ENCODE data around the gene HDDC2. TPM values are rescaled to one million over a fixed set of nuclear protein-coding genes. Genes with fewer than 3 reads are reported as not detected.
"Not testable (repeated sequence)": the region's sequence is repeated elsewhere in the genome, so short reads cannot be mapped to it uniquely, and the experiment has no call there.

The HDDC2 gene
- total RNA-seq, 1 donor from 2014 or later = 82.4 TPM

DNA sequence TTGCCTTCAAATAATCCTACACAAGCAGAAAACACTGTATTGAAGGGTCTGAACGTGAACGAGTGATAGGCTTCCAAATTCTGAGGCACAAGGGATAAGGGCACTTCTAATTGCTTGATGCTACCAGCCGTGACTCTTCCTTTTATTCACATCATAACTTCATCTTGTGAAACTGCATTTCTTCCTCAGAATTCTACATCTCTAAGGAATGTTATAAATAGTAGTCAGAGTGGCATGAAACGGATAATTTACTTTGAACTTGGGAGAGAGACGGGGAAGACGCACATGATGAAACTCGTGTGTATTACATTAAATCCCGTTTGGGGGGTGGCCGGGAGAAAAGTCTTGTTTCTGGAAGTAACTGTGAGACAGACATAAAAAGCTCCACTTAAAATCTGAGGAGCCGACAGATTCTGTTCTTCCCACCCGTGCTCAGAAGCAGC, 754 bp downstream of the HDDC2 start:
- H3K27ac Mint-ChIP-seq = peak overlapping the region; percentile 92
- intact Hi-C loops (cut with micrococcal nuclease) = loop anchor here (1.0 to 5.0 kb wide), 6 partner anchors 10 to 1038 kb away; partner anchors contain the start of genes TPD52L1 and TRMT11
- DNase-seq (ENCODE audit: low spot score) = no peak
- peak overlapping the region; percentile 97 for H3K4me3 Mint-ChIP-seq
- peaks cover 40% of the 10 kb centered on the region for H3K36me3 Mint-ChIP-seq (ENCODE audit: low read depth)
- H3K9me3 Mint-ChIP-seq = peaks cover 5% of the 10 kb centered on the region
- H3K4me1 Mint-ChIP-seq (ENCODE audit: low read depth) = peaks cover 52% of the 10 kb centered on the region
- peaks cover 8% of the 10 kb centered on the region for H3K27me3 Mint-ChIP-seq (ENCODE audit: insufficient read depth)

DNA sequence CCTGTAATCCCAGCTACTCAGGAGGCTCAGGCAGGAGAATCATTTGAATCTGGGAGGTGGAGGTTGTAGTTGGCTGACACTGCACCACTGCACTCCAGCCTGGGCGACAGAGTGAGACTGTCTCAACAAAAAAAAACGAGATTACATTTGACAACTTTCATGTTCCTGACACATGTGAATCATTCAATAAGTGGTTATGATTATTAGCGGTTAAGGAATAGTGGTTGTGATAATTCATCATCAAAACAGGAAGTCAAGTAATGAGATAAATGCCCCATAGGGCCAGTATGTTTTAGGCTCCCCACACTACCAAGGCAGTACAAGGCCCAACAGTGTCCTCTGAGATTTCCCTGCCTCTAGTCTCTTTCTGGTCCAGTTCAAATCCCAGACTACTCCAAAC, 2.5 kb downstream of the HDDC2 start:
- no peak for DNase-seq (ENCODE audit: low spot score)
- Mint-ChIP-seq H3K4me1 (ENCODE audit: low read depth) (peaks cover 52% of the 10 kb centered on the region), H3K36me3 (ENCODE audit: low read depth) (peaks cover 50% of the 10 kb centered on the region), H3K27me3 (ENCODE audit: insufficient read depth) (peaks cover 3% of the 10 kb centered on the region), H3K4me3 (no peak overlapping the region), H3K27ac (no peak overlapping the region), H3K9me3 (peaks cover 5% of the 10 kb centered on the region)
- intact Hi-C loops (cut with micrococcal nuclease) = no loop called here

DNA sequence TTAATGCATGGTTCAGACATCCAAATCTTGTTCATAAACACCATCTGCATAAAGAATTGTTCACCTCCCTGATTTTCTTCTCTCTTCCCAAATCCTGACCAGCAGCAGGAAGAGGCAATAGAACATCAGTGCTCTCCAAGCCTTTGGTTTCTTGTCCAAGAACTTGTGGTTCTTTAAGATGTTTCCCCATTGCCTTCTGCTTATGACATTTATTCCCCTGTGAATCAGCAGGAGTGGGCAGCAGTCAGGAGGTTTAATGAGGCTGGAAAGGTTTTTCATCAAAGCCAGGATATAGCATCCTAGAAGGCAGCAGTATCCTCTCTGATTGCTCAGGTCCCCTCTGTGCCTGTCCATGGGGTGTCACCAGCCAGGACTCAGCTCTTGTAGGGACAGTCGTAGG, 5.3 kb downstream of the HDDC2 start:
- H3K27ac Mint-ChIP-seq = no peak overlapping the region
- H3K27me3 Mint-ChIP-seq (ENCODE audit: insufficient read depth) = no peaks in the 10 kb centered on the region
- peaks cover 60% of the 10 kb centered on the region for H3K36me3 Mint-ChIP-seq (ENCODE audit: low read depth)
- H3K9me3 Mint-ChIP-seq = no peaks in the 10 kb centered on the region
- H3K4me3 Mint-ChIP-seq = no peak overlapping the region
- H3K4me1 Mint-ChIP-seq (ENCODE audit: low read depth) = peaks cover 39% of the 10 kb centered on the region
- DNase-seq (ENCODE audit: low spot score) = no peak
- intact Hi-C loops (cut with micrococcal nuclease) = no loop called here

DNA sequence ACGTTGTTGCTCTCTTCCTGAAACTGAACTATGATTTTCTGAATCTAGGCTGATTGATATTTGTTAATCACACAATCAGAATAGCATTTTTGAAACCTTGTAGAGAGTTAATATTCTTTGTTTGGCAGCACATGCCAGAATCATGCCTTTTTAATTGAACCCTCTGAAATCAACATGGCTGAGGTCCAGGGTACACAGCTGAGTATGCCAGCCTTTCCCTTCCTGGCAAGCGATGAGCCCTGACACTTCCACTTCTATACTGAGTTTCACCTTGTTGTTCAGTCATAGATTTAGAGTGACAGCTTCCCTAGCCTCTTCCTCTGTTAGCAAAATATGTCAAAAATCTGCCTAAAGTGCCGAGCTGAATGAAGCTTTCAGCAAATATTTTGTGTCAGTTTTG, 6.8 kb downstream of the HDDC2 start:
- Mint-ChIP-seq H3K4me3 (no peak overlapping the region), H3K4me1 (ENCODE audit: low read depth) (peaks cover 26% of the 10 kb centered on the region), H3K9me3 (no peaks in the 10 kb centered on the region), H3K27me3 (ENCODE audit: insufficient read depth) (no peaks in the 10 kb centered on the region), H3K27ac (no peak overlapping the region), H3K36me3 (ENCODE audit: low read depth) (peaks cover 61% of the 10 kb centered on the region)
- intact Hi-C loops (cut with micrococcal nuclease) = no loop called here
- DNase-seq (ENCODE audit: low spot score) = no peak

DNA sequence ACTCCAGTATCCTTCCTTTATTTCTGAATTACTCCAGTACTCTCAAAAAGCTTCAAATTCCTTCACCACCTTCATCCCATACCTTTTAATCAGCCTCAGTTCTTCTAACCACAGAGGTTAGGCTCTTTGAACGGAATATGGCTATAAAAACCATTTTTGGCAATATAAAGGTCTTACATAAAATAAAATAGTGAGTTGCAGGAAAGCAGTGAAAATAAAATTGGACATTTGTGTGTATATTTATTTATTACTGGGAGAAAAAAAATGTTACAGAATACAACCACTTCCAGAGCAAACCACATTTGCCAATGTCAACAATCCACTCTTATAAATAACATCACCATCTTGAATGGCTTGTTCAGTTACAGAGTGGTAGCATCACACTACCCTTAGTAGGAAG, 7.7 kb downstream of the HDDC2 start:
- Mint-ChIP-seq H3K36me3 (ENCODE audit: low read depth) (peaks cover 60% of the 10 kb centered on the region), H3K9me3 (no peaks in the 10 kb centered on the region), H3K4me3 (no peak overlapping the region), H3K4me1 (ENCODE audit: low read depth) (peaks cover 21% of the 10 kb centered on the region), H3K27me3 (ENCODE audit: insufficient read depth) (no peaks in the 10 kb centered on the region), H3K27ac (no peak overlapping the region)
- intact Hi-C loops (cut with micrococcal nuclease) = no loop called here
- DNase-seq (ENCODE audit: low spot score) = no peak

DNA sequence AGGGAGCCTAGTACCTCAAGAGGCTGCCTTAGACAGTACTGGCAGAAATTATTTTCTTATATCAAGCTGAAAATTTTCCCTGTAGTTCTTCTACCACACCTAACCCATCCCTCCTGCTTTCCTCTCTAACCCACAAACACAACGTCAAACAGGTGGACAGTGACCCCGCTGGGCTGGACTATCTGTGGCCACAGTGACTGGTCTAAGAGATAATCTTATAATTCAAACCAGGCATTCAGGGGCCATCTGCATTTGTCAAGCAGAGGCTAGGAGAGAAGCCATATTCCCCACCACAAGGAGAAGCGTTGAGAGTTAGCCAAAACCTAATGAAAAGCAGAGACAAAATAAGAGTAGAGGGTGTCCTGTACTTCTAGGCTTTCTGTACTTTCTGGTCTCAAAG, 8.2 kb downstream of the HDDC2 start:
- intact Hi-C loops (cut with micrococcal nuclease) = no loop called here
- Mint-ChIP-seq H3K27ac (no peak overlapping the region), H3K36me3 (ENCODE audit: low read depth) (peaks cover 60% of the 10 kb centered on the region)

DNA sequence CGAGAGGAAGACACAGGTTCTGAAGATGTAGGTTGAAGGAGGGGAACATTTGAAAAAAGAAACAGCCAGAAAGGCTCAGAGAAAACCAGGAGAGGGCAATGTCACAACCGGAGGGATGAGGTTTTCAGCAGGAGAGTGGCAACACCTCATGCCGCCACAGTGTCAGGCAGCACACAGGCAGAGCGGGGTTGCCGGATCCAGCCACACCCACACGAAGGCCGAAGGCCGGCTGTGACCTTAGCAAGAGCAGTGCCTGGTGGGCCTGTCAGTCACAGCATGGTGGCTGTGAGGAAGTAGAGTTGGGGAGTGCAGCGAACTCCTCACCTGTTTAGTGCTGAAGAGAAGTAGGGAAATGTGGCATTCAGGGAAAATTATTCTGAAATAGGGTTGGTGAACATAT, 14.0 kb downstream of the HDDC2 start:
- Mint-ChIP-seq H3K36me3 (ENCODE audit: low read depth) (peaks cover 74% of the 10 kb centered on the region), H3K9me3 (peaks cover 11% of the 10 kb centered on the region), H3K27me3 (ENCODE audit: insufficient read depth) (no peaks in the 10 kb centered on the region), H3K4me3 (no peak overlapping the region), H3K27ac (no peak overlapping the region), H3K4me1 (ENCODE audit: low read depth) (peaks cover 7% of the 10 kb centered on the region)
- DNase-seq (ENCODE audit: low spot score) = no peak
- intact Hi-C loops (cut with micrococcal nuclease) = no loop called here

More for the DNA sequence above, 8.2 kb downstream of the HDDC2 start:
- H3K4me3 Mint-ChIP-seq = no peak overlapping the region
- H3K27me3 Mint-ChIP-seq (ENCODE audit: insufficient read depth) = no peaks in the 10 kb centered on the region
- H3K4me1 Mint-ChIP-seq (ENCODE audit: low read depth) = peaks cover 19% of the 10 kb centered on the region
- no peaks in the 10 kb centered on the region for H3K9me3 Mint-ChIP-seq
- DNase-seq (ENCODE audit: low spot score) = no peak

DNA sequence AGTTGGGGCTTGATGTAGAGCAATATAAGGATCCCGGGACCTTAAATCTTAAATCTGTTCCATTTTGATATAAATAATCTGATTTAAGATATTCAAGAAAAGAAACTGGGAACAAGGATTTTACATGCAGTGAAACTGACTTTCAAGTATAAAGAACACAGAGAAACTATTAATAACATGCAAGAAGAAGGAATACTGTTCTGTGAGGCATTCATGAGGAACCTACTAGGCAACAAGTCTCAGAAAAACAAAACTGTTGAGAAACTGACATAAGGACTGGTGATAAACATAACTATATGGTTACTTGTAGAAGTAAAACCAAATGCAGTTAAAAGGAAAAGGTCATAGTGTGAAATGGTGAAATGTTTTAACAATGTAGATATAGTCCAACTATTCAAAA, 15.8 kb downstream of the HDDC2 start:
- Mint-ChIP-seq H3K27me3 (ENCODE audit: insufficient read depth) (no peaks in the 10 kb centered on the region), H3K36me3 (ENCODE audit: low read depth) (peaks cover 73% of the 10 kb centered on the region), H3K4me3 (no peak overlapping the region), H3K27ac (no peak overlapping the region), H3K4me1 (ENCODE audit: low read depth) (no peaks in the 10 kb centered on the region), H3K9me3 (peaks cover 18% of the 10 kb centered on the region)
- intact Hi-C loops (cut with micrococcal nuclease) = no loop called here
- no peak for DNase-seq (ENCODE audit: low spot score)

DNA sequence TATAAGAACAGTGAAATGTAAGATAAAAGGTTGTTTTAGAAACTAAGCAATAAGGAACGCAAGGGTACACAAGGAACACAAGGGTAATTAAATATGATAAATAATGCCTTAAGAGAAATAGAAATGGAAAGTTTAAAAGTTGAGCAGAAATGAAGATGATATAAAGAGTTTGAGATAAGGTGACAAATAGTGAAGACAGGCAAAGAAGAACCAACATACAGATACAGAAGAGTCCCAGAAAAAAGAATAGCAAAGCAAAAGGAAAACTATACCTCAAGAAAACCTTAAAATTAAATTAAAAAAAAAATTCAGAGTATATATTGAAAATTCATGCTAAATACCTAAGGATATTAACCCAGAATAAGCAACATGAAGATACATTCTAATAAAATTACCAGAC, 16.4 kb downstream of the HDDC2 start:
- no peak overlapping the region for H3K4me3 Mint-ChIP-seq
- DNase-seq (ENCODE audit: low spot score) = no peak
- H3K36me3 Mint-ChIP-seq (ENCODE audit: low read depth) = peaks cover 72% of the 10 kb centered on the region
- intact Hi-C loops (cut with micrococcal nuclease) = no loop called here
- H3K4me1 Mint-ChIP-seq (ENCODE audit: low read depth) = no peaks in the 10 kb centered on the region
- H3K27me3 Mint-ChIP-seq (ENCODE audit: insufficient read depth) = no peaks in the 10 kb centered on the region
- peaks cover 18% of the 10 kb centered on the region for H3K9me3 Mint-ChIP-seq
- H3K27ac Mint-ChIP-seq = no peak overlapping the region

DNA sequence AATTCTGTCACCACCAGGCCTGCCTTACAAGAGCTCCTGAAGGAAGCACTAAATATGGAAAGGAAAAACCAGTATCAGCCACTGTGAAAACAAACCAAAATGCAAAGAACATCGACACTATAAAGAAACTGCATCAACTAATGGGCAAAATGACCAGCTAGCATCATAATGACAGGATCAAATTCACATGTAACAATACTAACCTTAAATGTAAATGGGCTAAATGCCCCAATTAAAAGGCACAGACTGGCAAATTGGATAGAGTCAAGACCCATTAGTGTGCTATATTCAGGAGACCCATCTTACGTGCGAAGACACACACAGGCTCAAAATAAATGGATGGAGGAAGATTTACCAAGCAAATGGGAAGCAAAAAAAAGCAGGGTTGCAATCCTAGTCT, 19.3 kb downstream of the HDDC2 start:
- H3K27me3 Mint-ChIP-seq (ENCODE audit: insufficient read depth); H3K4me3 Mint-ChIP-seq; DNase-seq (ENCODE audit: low spot score); H3K4me1 Mint-ChIP-seq (ENCODE audit: low read depth); intact Hi-C loops (cut with micrococcal nuclease); H3K27ac Mint-ChIP-seq: not testable (repeated sequence)
- H3K9me3 Mint-ChIP-seq = peaks cover 11% of the 10 kb centered on the region
- H3K36me3 Mint-ChIP-seq (ENCODE audit: low read depth) = peaks cover 60% of the 10 kb centered on the region

DNA sequence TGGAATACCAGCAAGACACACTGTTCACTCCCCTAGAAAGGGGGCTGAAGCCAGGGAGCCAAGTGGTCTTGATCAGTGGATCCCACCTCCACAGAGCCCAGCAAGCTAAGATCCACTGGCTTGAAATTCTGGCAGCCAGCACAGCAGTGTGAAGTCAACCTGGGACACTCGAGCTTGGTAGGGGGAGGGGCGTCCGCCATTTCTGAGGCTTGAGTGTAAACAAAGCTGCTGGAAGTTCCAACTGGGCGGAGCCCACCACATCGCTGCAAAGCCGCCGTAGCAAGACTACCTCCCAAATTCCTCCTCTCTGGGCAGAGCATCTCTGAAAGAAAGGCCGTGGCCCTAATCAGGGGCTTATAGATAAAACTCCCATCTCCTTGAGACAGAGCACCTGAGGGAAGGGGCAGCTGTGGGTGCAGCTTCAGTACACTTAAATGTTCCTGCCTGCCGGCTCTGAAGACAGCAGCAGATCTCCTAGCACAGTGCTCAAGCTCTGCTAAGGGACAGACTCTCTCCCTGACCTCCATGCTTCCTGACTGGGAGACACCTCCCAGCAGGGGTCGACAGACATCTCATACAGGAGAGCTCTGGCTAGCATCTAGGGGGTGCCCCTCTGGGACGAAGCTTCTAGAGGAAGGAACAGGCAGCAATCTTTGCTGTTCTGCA, 21.3 kb downstream of the HDDC2 start:
- H3K27ac Mint-ChIP-seq; intact Hi-C loops (cut with micrococcal nuclease); H3K27me3 Mint-ChIP-seq (ENCODE audit: insufficient read depth); H3K4me3 Mint-ChIP-seq; DNase-seq (ENCODE audit: low spot score): not testable (repeated sequence)
- Mint-ChIP-seq H3K4me1 (ENCODE audit: low read depth) (peaks cover 18% of the 10 kb centered on the region), H3K36me3 (ENCODE audit: low read depth) (peaks cover 52% of the 10 kb centered on the region), H3K9me3 (peaks cover 11% of the 10 kb centered on the region)

DNA sequence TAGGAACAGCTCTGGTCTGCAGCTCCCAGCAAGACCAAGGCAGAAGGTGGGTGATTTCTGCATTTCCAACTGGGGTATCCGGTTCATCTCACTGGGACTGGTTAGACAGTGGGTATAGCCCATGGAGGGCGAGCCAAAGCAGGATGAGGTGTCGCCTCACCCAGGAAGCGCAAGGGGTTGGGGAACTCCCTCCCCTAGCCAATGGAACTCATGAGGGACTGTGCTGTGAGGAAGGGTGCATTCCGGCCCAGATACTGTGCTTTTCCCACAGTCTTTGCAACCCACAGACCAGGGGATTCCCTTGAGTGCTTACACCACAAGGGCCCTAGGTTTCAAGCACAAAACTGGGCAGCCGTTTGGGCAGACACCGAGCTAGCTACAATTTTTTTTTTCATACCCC, 21.8 kb downstream of the HDDC2 start:
- H3K27ac Mint-ChIP-seq = no peak overlapping the region
- intact Hi-C loops (cut with micrococcal nuclease) = no loop called here

DNA sequence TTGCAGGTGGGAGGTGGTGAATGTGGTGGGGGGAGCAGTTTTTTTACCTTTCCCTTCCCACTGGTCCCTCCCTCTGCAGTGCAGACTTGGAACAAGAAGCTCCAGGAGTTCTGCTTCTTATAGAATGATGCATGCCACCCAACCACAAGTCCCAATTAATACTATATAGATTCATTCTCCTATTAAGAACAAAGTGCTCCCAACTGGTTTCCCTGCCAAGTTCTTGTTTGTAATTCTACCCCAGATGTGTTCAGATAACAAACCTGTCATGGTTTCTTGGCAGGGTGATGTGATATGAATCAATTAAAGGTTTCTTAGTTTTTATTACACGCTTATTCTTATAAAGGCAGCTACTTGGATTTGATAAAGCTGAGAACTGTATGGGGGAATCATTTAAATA, 23.9 kb downstream of the HDDC2 start:
- Mint-ChIP-seq H3K36me3 (ENCODE audit: low read depth) (peaks cover 40% of the 10 kb centered on the region), H3K27me3 (ENCODE audit: insufficient read depth) (no peaks in the 10 kb centered on the region), H3K4me3 (no peak overlapping the region), H3K27ac (no peak overlapping the region), H3K9me3 (peaks cover 7% of the 10 kb centered on the region), H3K4me1 (ENCODE audit: low read depth) (peaks cover 18% of the 10 kb centered on the region)
- intact Hi-C loops (cut with micrococcal nuclease) = no loop called here
- DNase-seq (ENCODE audit: low spot score) = no peak

More for the DNA sequence above, 21.8 kb downstream of the HDDC2 start:
- Mint-ChIP-seq H3K27me3 (ENCODE audit: insufficient read depth) (no peaks in the 10 kb centered on the region), H3K4me1 (ENCODE audit: low read depth) (peaks cover 18% of the 10 kb centered on the region), H3K9me3 (peaks cover 7% of the 10 kb centered on the region), H3K36me3 (ENCODE audit: low read depth) (peaks cover 53% of the 10 kb centered on the region), H3K4me3 (no peak overlapping the region)
- DNase-seq (ENCODE audit: low spot score) = no peak

DNA sequence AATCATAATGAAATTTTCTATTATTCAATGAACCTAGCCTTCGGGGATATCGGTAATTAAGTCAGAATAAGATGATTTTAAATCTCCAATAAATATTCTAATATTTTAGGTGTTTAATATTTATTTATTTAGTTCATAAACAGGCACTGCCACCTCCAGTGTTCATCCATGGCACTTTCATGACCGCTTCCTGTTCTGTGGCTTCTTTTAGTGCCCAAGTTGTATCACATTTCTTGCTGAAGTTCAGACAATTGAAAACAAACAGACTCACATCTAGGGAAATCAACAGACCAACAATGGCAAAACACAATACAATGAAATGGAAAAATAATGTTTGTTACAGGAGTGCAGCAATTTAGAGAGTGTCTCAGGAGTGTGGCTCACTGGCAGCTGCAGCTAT, 26.0 kb downstream of the HDDC2 start:
- peaks cover 18% of the 10 kb centered on the region for H3K4me1 Mint-ChIP-seq (ENCODE audit: low read depth)
- no peaks in the 10 kb centered on the region for H3K9me3 Mint-ChIP-seq
- no peak overlapping the region for H3K4me3 Mint-ChIP-seq
- H3K27ac Mint-ChIP-seq = peak overlapping the region; percentile 42
- no peaks in the 10 kb centered on the region for H3K27me3 Mint-ChIP-seq (ENCODE audit: insufficient read depth)
- H3K36me3 Mint-ChIP-seq (ENCODE audit: low read depth) = peaks cover 26% of the 10 kb centered on the region
- intact Hi-C loops (cut with micrococcal nuclease) = no loop called here
- DNase-seq (ENCODE audit: low spot score) = no peak
